Nephron progenitor cell (in vitro differentiated cells): ENCODE results near the gene FRMD4A.

ENCODE experiments used
- DNase-seq: peaks from one replicate; pipeline ENCODE4 v3.0.0; 2021
- H3K27ac Mint-ChIP-seq: 2 replicates; pipeline ENCODE4 v1.8.0; 2021; ENCODE audit warnings: mild to moderate bottlenecking, moderate library complexity, mixed read lengths
- H3K27me3 Mint-ChIP-seq: 2 replicates; pipeline ENCODE4 v1.8.0; 2021; ENCODE audit warnings: mild to moderate bottlenecking, low read depth, mixed read lengths; ENCODE audit not compliant: poor library complexity
- H3K36me3 Mint-ChIP-seq: 2 replicates; pipeline ENCODE4 v1.8.0; 2021; ENCODE audit warnings: low read depth, mixed read lengths
- H3K4me1 Mint-ChIP-seq: 2 replicates; pipeline ENCODE4 v1.8.0; 2021; ENCODE audit warnings: mixed read lengths
- H3K4me3 Mint-ChIP-seq: 2 replicates; pipeline ENCODE4 v1.8.0; 2021; ENCODE audit warnings: mild to moderate bottlenecking, moderate library complexity, mixed read lengths
- H3K9me3 Mint-ChIP-seq: 2 replicates; pipeline ENCODE4 v1.8.0; 2021; ENCODE audit warnings: mild to moderate bottlenecking, moderate library complexity, mixed read lengths
- TF ChIP-seq, protein P1 (sequence below): fragments of 200-600 bp; sonication (generic); IDR thresholded peaks from 2 replicates; pipeline ENCODE4 v1.5.0; 2021; ENCODE audit warnings: antibody characterized with exemption

FRMD4A gene

DNA sequence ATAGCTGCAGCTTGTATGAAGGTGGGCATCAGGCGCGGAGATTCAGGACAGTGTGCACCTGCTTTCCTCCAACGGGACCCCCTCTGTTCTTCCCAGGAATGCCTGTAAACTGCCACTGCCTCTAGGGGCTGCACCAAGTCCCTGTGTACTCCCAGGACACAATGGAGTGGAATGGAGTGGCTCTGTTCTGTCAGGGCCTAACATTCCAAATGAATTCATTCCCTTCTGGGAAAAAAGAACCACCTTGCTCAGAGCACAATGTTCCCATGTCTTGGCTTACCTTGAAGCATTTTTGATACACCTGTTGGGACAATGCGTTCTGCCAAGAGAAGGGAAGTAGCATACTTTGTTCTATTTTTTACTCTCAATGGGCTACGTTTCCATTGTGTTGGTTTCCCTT, 339.4 kb downstream of the FRMD4A start:
- Mint-ChIP-seq H3K4me3 (no peak overlapping the region), H3K36me3 (peaks cover 20% of the 10 kb centered on the region), H3K9me3 (peaks cover 4% of the 10 kb centered on the region), H3K4me1 (peaks cover 67% of the 10 kb centered on the region), H3K27me3 (peaks cover 6% of the 10 kb centered on the region), H3K27ac (peak overlapping the region; percentile 98)
- no peak for DNase-seq
- TF ChIP-seq, protein P1, sequence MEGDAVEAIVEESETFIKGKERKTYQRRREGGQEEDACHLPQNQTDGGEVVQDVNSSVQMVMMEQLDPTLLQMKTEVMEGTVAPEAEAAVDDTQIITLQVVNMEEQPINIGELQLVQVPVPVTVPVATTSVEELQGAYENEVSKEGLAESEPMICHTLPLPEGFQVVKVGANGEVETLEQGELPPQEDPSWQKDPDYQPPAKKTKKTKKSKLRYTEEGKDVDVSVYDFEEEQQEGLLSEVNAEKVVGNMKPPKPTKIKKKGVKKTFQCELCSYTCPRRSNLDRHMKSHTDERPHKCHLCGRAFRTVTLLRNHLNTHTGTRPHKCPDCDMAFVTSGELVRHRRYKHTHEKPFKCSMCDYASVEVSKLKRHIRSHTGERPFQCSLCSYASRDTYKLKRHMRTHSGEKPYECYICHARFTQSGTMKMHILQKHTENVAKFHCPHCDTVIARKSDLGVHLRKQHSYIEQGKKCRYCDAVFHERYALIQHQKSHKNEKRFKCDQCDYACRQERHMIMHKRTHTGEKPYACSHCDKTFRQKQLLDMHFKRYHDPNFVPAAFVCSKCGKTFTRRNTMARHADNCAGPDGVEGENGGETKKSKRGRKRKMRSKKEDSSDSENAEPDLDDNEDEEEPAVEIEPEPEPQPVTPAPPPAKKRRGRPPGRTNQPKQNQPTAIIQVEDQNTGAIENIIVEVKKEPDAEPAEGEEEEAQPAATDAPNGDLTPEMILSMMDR: no peak

DNA sequence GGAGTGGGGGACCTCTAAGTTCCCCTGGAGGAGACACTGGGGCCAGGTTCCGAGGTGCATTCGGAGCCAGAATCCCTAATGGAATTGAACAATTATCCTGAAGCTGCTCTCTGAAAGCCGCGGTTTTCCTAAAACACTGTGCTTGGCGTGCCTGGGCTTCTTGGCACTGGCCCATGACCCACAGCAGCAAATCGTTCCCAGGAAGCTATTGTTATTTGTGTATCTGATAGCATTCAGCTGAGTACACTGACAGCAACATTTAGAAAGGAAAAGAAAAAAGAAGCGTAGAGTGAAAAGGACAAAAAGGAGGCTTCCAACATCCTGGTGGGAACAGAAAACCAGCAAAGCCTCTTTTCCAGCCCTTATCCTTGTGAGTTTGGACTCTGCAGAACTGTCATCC, 339.8 kb downstream of the FRMD4A start:
- H3K4me1 Mint-ChIP-seq: peaks cover 67% of the 10 kb centered on the region
- peaks cover 6% of the 10 kb centered on the region for H3K27me3 Mint-ChIP-seq
- no peak for DNase-seq
- H3K9me3 Mint-ChIP-seq: peaks cover 4% of the 10 kb centered on the region
- no peak overlapping the region for H3K4me3 Mint-ChIP-seq
- peaks cover 20% of the 10 kb centered on the region for H3K36me3 Mint-ChIP-seq
- H3K27ac Mint-ChIP-seq: peak overlapping the region; percentile 98
- TF ChIP-seq, protein P1: no peak

DNA sequence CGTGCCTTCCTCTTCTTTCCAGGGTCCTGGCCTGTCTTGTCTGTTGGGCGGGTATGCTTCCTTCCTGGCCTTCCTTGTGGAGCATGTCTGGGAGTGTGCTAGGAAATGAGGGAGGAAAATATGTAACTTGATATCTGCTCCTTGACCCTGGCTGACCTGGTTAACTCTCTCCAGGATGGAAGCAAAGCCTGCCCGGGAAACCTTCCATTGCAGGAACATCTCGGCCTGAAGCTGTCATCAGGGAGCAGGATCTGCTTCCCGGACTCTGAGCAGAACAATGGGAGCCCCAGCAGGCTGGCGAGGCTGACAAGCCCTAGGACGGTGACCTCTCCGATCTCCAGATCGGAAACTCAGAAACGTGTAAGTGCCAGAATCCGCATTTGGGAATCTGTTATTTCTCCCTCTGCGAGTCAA, 340.3 kb downstream of the FRMD4A start:
- peaks cover 4% of the 10 kb centered on the region for H3K9me3 Mint-ChIP-seq
- H3K4me3 Mint-ChIP-seq: peak overlapping the region; percentile 30
- H3K4me1 Mint-ChIP-seq: peaks cover 69% of the 10 kb centered on the region
- H3K27me3 Mint-ChIP-seq: peaks cover 6% of the 10 kb centered on the region
- peaks cover 20% of the 10 kb centered on the region for H3K36me3 Mint-ChIP-seq
- peak overlapping the region; percentile 98 for H3K27ac Mint-ChIP-seq
- TF ChIP-seq, protein P1: no peak
- DNase-seq: peak; percentile 44

DNA sequence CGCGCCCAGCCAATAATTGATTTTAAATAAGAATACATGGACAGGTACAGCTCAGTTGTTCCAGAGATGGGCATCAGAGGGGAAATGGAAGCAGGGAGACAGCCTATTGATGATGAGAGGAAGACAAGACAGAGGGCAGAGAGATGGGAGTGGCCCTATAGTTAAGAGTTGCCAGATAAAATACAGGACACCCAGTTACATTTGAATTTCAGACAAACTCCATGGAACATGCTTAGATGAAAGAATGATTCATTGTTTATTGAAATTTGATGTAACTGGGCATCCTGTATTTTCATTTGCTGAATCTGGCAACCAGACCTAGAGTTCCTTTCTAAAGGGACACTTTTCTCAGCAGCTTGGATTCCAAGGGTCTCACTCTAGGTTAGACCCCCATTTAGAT, 341.1 kb downstream of the FRMD4A start:
- peaks cover 73% of the 10 kb centered on the region for H3K4me1 Mint-ChIP-seq

DNA sequence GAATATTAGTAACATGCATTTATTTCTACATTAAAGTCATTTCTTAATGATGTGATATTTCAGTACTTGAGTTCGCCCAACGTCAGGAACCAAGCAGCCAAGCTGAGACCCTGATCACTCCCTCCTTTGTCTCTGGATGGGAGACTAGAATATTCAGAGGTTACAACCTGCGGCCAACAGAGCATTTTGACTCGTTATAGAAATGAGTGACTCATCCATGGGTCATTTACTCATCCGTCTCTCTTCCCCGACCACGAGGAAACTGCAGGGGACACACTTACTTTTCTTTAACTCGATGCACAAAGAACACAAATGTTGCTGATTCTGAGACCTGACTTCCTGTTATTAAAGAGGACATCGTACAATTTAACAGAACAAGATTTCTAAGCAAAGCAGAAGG, 343.3 kb downstream of the FRMD4A start:
- H3K27me3 Mint-ChIP-seq: peaks cover 6% of the 10 kb centered on the region
- peak overlapping the region; percentile 95 for H3K27ac Mint-ChIP-seq
- peaks cover 11% of the 10 kb centered on the region for H3K36me3 Mint-ChIP-seq
- H3K9me3 Mint-ChIP-seq: peaks cover 4% of the 10 kb centered on the region
- TF ChIP-seq, protein P1: no peak
- H3K4me1 Mint-ChIP-seq: peaks cover 82% of the 10 kb centered on the region
- no peak for DNase-seq
- no peak overlapping the region for H3K4me3 Mint-ChIP-seq

More for the DNA sequence above, 341.1 kb downstream of the FRMD4A start:
- H3K27me3 Mint-ChIP-seq: peaks cover 6% of the 10 kb centered on the region
- H3K36me3 Mint-ChIP-seq: peaks cover 14% of the 10 kb centered on the region
- H3K9me3 Mint-ChIP-seq: peaks cover 4% of the 10 kb centered on the region
- no peak overlapping the region for H3K4me3 Mint-ChIP-seq
- TF ChIP-seq, protein P1: no peak
- no peak for DNase-seq
- no peak overlapping the region for H3K27ac Mint-ChIP-seq

DNA sequence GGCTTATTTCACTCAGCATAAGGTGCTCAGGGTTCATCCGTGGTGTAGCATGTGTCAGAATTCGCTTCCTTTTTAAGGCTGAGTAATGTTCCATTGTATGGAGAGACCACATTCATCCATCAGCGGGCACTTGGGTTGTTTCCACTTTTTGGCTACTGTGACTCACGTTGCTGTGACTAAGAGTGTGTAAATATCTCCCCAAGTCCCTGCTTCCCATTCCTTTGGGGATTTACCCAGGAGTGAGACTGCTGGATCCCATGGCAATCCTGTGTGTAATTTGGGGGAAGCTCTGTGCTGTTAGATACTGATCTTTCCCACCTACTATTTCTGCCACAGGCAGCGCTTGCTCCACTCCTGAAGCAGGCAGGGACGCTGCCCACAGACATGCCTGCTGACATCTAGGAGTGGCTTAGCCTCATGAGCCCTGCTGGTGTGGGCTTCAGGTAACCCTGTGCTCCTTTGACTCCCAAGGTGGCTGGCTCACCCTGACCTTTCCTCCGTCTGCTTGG, 346.0 kb downstream of the FRMD4A start:
- Mint-ChIP-seq H3K27me3 (peaks cover 6% of the 10 kb centered on the region), H3K27ac (peak overlapping the region; percentile 94), H3K9me3 (peaks cover 4% of the 10 kb centered on the region), H3K4me3 (no peak overlapping the region), H3K36me3 (peaks cover 16% of the 10 kb centered on the region), H3K4me1 (peaks cover 74% of the 10 kb centered on the region)
- no peak for DNase-seq
- TF ChIP-seq, protein P1: no peak
